EL (cell line): Measurements from ENCODE around the gene KLHL36.
A peak's percentile ranks its signal among the peaks of the same experiment; 100 is the strongest.

Experiments used
- DNase-seq: peaks from one replicate; pipeline ENCODE4 v3.0.0-alpha.2; 2016

KLHL36 gene

GRCh38 chr16:84648595-84649510 is 542 bp downstream of the KLHL36 start:
- DNase-seq, result no peak

GRCh38 chr16:84649511-84649861 is 1.2 kb downstream of the KLHL36 start:
- DNase-seq, result no peak

GRCh38 chr16:84650062-84650991 is 2.0 kb downstream of the KLHL36 start:
- DNase-seq, result peak; percentile 71

- DNase-seq, result no peak
These were observed 4.3 kb downstream of the KLHL36 start for GRCh38 chr16:84652566-84652965.

- DNase-seq, result no peak
These were observed 5.9 kb downstream of the KLHL36 start for GRCh38 chr16:84654238-84654637.

GRCh38 chr16:84654998-84655397 is 6.7 kb downstream of the KLHL36 start:
- DNase-seq, result no peak

GRCh38 chr16:84656649-84657048 is 8.3 kb downstream of the KLHL36 start:
- DNase-seq, result no peak

GRCh38 chr16:84657229-84657837 is 9.0 kb downstream of the KLHL36 start:
- DNase-seq, result no peak

- DNase-seq, result no peak
These were observed 10.4 kb downstream of the KLHL36 start for GRCh38 chr16:84658690-84659089.

- DNase-seq, result no peak
These were observed 11.5 kb downstream of the KLHL36 start for GRCh38 chr16:84659656-84660300.

- no peak for DNase-seq
These were observed 12.7 kb downstream of the KLHL36 start for GRCh38 chr16:84660973-84661372.

- DNase-seq, result no peak
These were observed 13.2 kb downstream of the KLHL36 start for GRCh38 chr16:84661418-84662060.

GRCh38 chr16:84662471-84662870 is 14.2 kb downstream of the KLHL36 start:
- no peak for DNase-seq

- no peak for DNase-seq
These were observed 15.3 kb downstream of the KLHL36 start for GRCh38 chr16:84663433-84664101.

- DNase-seq, result no peak
These were observed 17.0 kb downstream of the KLHL36 start for GRCh38 chr16:84665359-84665758.

- DNase-seq, result no peak
These were observed 17.5 kb downstream of the KLHL36 start for GRCh38 chr16:84665843-84666242.

- no peak for DNase-seq
These were observed 19.4 kb downstream of the KLHL36 start for GRCh38 chr16:84667600-84668309.

GRCh38 chr16:84670063-84670462 is 21.8 kb downstream of the KLHL36 start:
- DNase-seq, result no peak

- peak; percentile 69 for DNase-seq
These were observed 24.2 kb downstream of the KLHL36 start for GRCh38 chr16:84672276-84673202.

- no peak for DNase-seq
These were observed 24.9 kb downstream of the KLHL36 start for GRCh38 chr16:84673203-84673535.
